KOPT-K1 (cell line): Measurements from ENCODE around the gene KNDC1.
"Not testable (repeated sequence)": the region's sequence is repeated elsewhere in the genome, so short reads cannot be mapped to it uniquely, and the experiment has no call there.

Experiments used
- H3K27ac ChIP-seq: fragments of 200-600 bp; sonication (generic); 2 replicates; pipeline ENCODE4 v1.5.1; 2016; ENCODE audit warnings: antibody characterized with exemption, mild to moderate bottlenecking, low read depth, low read length; ENCODE audit not compliant: poor library complexity, severe bottlenecking
- H3K36me3 ChIP-seq: fragments of 200-600 bp; sonication (generic); 2 replicates; pipeline ENCODE4 v1.5.1; 2017; ENCODE audit warnings: antibody characterized with exemption, mild to moderate bottlenecking, low read length, moderate library complexity; ENCODE audit not compliant: insufficient read depth
- H3K9me3 ChIP-seq: fragments of 200-600 bp; sonication (generic); 2 replicates; pipeline ENCODE4 v1.5.1; 2017; ENCODE audit warnings: antibody characterized with exemption, low read length, mild to moderate bottlenecking; ENCODE audit not compliant: insufficient read depth, poor library complexity, severe bottlenecking

Gene KNDC1

DNA sequence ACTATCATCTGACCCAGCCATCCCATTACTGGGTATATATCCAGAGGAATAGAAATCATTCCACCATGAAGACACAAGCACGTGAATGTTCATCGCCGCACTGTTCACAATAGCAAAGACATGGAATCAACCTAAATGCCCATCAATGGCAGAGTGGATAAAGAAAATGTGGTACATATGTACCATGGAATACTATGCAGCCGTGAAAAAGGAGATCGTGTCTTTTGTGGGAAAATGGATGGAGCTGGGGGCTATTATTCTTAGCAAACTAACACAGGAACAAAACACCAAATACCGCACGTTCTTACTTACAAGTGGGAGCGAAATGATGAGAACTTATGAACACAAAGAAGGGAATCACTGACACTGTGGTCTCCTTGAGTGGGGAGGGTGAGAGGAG, 9.8 kb upstream of the KNDC1 start:
- Histone ChIP-seq H3K9me3 (no peaks in the 10 kb centered on the region), H3K27ac (no peak overlapping the region), H3K36me3 (no peaks in the 10 kb centered on the region)

GRCh38 chr10:133150656-133151055, 9.4 kb upstream of the KNDC1 start:
- Histone ChIP-seq H3K27ac (no peak overlapping the region), H3K36me3 (no peaks in the 10 kb centered on the region), H3K9me3 (no peaks in the 10 kb centered on the region)

DNA sequence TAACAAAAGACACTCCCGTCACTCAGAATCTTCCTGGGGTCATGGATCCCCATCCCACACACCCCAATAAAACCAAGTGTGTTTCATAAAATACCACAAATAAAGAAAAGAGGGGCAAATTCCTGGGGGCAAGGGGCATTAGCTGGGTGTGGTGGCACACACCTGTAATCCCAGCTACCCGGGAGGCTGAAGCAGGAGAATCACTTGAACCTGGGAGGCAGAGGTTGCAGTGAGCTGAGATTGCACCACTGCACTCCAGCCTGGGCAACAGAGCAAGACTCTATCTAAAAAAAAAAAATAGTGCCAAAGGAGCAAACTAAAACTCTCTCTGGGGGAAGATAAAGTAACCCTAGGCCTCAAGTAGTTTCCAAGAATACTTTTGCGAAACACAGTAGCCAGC, 8.9 kb upstream of the KNDC1 start:
- not testable (repeated sequence) for H3K9me3 ChIP-seq

DNA sequence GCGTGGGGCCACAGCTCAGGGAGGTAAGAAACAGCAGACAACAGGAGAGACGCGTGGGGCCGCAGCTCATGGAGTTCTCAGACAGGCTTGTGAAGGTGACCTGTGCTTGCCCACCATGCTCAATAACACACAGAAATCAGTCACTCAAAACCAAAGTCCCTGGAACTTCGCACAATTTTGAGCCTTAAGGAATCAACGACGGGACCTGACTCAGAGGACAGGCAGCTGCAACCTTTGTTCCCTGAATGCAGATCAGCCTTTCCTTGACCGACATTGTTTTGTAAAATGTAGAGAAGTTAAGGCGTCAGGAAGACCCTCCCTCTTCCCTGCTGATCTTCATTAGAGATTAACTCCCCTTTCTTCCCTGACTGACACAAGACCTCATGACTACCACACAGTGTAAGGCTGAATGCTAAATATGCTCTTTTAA, 8.5 kb upstream of the KNDC1 start:
- Histone ChIP-seq H3K9me3 (no peaks in the 10 kb centered on the region), H3K27ac (no peak overlapping the region), H3K36me3 (no peaks in the 10 kb centered on the region)

More for the DNA sequence above, 8.9 kb upstream of the KNDC1 start:
- not testable (repeated sequence) for H3K27ac ChIP-seq, H3K36me3 ChIP-seq

DNA sequence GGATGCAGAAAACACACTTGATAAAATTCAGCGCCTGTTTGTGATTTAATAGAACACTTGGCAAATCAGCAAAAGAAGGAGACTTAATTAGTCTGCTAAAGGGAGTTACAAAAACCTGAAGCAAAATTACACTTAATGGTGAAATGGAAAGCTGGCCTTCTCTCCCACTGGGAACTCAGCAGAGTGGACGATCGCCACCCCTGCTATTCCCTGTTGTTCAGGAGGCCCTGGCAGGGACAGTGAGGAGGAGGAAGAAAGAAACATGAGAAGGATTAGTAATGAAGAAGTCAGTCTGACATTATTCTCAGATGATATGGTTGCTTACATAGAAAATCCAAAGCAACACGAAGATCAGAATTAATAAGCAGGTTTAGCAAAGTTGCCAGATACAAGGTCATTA, 5.6 kb upstream of the KNDC1 start:
- Histone ChIP-seq H3K27ac (no peak overlapping the region), H3K36me3 (no peaks in the 10 kb centered on the region), H3K9me3 (no peaks in the 10 kb centered on the region)

DNA sequence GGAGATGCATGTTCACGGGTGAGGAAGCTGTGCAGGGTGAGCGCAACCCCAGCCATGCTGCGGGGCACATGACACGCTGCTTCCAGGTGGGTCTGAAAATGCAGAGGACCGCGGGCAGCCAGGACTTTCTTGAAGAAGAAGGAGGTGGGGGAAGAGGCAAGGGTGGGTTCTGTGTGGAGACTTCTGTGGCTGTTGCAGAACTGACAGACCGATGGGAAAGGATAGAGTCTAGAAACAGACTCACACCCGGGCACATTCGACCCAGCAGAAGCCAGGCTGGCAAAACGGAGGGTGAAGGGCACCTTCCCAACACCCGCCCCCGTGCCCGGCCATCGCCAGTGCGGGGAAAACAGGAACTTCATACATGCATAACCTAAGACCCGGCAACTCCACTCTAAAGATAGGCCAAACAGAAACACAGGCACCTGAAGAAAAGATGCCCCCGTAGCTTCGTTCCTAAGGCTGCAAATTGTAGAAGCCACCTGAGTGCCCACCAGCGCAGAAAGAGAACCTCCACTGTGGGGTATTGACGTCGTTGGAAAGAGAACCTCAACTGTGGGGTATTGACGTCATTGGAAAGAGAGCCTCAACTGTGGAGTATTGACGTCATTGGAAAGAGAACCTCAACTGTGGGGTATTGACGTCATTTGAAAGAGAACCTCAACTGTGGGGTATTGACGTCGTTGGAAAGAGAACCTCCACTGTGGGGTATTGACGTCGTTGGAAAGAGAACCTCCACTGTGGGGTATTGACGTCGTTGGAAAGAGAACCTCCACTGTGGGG, 4.8 kb upstream of the KNDC1 start:
- Histone ChIP-seq H3K36me3 (no peaks in the 10 kb centered on the region), H3K27ac (no peak overlapping the region), H3K9me3 (no peaks in the 10 kb centered on the region)

GRCh38 chr10:133156674-133157579, 3.1 kb upstream of the KNDC1 start:
- Histone ChIP-seq H3K9me3 (no peaks in the 10 kb centered on the region), H3K27ac (no peak overlapping the region), H3K36me3 (no peaks in the 10 kb centered on the region)

DNA sequence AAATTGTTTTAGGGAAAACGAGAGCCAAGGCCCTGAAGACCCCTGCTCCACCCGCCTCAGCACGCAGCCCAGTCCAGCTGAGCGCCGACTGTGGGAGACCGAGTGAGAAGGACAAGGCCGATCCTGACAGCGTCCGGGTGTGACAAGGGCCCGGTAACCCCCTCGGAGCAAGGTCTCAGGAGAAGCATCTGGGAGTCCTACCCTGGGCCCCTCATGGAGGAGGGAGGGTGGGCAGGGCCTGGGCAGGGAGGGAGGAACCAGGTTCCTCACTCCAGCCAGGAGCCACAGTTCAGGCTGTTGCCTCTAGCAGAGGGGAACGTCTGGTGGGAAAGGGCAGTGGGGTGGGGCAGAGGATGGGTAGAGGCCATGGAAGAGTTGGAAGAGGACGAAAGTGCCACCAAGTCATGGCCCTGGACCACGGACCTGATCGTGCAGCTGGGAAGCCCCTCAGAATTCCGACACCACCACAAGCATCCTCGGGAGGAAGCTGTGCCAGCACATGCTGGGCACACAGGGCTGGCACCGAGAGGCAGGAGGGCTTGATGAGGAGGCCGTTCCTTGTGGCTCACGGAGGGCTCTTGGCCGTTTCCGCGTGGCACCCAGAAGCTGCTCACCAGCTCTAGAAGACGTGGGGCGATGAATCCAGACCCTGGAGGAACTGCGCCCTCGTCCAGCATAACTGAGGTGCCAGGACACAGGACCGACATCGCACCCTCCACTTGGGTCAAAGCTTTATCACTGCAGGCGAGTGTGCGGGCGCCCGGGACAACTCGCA, 2.2 kb upstream of the KNDC1 start:
- Histone ChIP-seq H3K9me3 (no peaks in the 10 kb centered on the region), H3K36me3 (no peaks in the 10 kb centered on the region), H3K27ac (no peak overlapping the region)

GRCh38 chr10:133158437-133158755, 1.6 kb upstream of the KNDC1 start:
- H3K27ac ChIP-seq: no peak overlapping the region
- H3K9me3 ChIP-seq: no peaks in the 10 kb centered on the region
- no peaks in the 10 kb centered on the region for H3K36me3 ChIP-seq

GRCh38 chr10:133158756-133159610, 1.0 kb upstream of the KNDC1 start:
- H3K27ac ChIP-seq: no peak overlapping the region
- H3K9me3 ChIP-seq: no peaks in the 10 kb centered on the region
- no peaks in the 10 kb centered on the region for H3K36me3 ChIP-seq

GRCh38 chr10:133159611-133159949, 439 bp upstream of the KNDC1 start:
- Histone ChIP-seq H3K9me3 (no peaks in the 10 kb centered on the region), H3K36me3 (no peaks in the 10 kb centered on the region), H3K27ac (no peak overlapping the region)

DNA sequence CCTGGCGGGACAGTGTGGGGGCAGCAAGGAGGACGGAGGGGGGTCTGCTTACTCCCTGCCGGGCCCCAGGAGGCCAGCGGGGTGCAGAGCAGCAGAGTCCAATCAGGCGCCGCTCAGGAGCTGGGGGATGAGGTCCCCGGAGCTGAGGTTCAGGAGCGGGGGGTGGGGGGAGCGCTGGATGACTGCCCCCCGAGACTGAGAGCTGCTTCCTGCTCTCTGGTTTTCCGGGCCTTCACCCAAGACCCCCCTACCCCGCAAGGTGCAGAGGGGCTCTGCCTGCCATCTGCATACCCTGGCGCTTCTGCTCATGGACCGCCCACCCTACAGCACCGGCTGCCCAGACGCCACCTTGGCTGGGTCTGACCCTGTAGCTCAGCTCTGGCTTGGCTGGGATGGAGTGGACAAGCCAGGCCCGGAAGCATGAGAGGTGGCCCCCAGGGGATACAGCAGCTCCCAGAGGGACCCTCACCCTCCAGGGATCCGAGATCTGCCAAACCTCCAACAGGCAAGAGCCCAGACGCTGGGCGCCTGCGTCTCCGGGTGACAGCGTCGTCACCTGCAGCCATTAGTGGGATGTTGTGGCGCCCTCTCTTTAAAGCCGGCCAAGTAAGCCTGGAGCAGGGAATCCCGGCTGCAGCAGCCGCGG, 930 bp downstream of the KNDC1 start:
- H3K36me3 ChIP-seq: no peaks in the 10 kb centered on the region
- no peak overlapping the region for H3K27ac ChIP-seq
- no peaks in the 10 kb centered on the region for H3K9me3 ChIP-seq

DNA sequence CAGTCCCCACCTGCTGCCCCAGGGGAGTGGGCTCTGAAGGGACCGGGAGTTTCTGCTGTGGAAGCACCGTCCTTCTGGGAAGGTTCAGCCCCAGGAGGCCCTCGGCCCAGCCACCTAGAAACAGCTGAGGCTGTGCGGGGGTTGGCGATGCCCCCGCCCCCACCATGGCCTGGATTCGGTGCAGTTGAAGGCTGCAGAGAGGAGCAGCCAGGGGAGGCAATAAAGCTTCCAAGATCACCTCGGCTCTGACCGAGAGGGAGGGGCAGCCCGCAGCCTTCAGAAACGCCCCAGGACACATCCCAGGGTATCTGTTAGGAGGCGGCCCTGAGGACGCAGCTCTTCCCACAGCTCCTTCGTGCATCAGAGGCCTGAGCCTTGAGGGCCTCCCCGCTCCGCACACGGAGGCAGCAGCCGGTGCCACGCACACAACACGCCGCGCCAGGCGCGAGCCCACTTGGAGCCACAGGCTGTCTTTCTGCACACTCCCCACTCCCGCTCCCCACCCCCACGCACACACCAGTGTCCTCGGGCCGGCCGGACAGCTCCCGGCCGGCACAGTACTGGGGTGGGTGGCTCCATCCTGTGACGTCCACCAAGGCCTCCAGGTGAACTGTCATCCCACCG, 1.6 kb downstream of the KNDC1 start:
- Histone ChIP-seq H3K9me3 (no peaks in the 10 kb centered on the region), H3K36me3 (no peaks in the 10 kb centered on the region), H3K27ac (no peak overlapping the region)
